SK-MEL-5 (cell line): ENCODE results near the gene ZNF544. TPM values are rescaled to one million over a fixed set of nuclear protein-coding genes. Genes with fewer than 3 reads are reported as not detected.
"Not testable (repeated sequence)": the region's sequence is repeated elsewhere in the genome, so short reads cannot be mapped to it uniquely, and the experiment has no call there.

Experiments
- DNase-seq: peaks from one replicate; pipeline ENCODE4 v3.0.0-alpha.2; 2016; ENCODE audit warnings: low read depth, low spot score
- in situ Hi-C: cut with HindIII; loops from 2 replicates; pipeline ENCODE4 v1.10.0; 2016; ENCODE audit warnings: low sequenced_read_pairs, high pct_unique_total_duplicates, low pct_unique_long_range_greater_than_20kb
- total RNA-seq: library from RNA; depleted of rRNA; stranded (reverse); fragments of >200 nt; shearing (Covaris generic); gene quantifications from 2 replicates; pipeline ENCODE4 v1.2.3, GENCODE V29; 2014

ZNF544 gene
- total RNA-seq, 1 experiment from 2014 or later = 8.3 TPM

DNA sequence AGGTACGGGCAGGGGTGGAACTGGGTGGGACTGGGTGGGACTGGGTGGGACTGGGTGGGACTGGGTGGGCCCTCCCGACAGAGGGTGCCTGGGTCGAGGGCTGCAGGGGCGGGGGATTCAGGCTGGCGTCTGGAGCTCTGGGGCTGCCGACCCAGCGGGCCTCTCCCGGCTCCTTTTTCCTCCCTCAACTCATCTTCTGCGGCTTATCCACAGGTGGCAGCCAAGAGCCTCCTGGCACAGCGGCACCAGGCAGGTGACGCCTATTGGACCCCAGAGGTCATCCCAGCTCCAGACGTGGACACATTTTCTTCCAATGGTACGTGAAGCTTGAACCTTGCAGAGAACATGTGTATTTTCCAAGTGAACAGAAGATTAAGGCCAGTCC is 533 bp downstream of the ZNF544 start:
- DNase-seq = no peak
- in situ Hi-C loops = no loop called here

DNA sequence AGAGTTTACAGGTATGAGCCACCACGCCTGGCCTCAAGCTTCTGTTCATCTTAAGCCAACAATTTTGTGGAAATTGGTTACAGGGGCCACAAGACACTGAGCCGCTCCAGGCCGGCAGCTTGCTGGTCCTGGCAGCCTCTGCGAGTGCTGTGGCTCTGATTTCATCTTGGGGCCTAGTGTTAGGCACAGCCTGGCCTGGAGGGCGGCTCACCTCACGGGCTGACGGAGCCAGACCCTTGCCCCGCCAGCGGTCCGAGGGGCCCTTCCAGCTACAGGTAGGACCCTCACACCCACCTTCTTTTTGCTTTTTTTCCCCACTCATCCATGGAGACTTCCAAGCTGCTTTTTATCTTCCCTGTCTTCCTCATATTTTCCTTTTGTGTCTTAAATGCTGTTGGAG is 8.6 kb downstream of the ZNF544 start:
- in situ Hi-C loops = no loop called here
- no peak for DNase-seq

DNA sequence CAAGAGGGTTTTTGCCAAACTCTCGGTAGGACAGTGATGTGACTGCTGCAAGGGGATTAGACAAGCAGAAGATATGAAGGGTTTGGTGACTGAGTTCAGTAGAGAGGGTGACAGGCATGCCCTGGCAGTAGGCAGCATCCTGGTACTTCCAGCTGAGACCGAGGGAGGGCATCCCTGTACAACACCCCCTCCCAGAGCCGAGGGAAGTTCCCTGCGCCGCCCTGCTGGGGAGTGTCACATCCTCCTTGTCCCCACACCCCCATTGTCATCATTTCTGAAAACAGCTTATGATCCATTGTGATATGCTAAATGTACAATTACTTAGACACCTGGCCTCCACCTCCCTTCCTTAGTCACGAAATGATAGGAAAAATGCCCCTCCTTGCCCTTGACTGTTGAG is 14.6 kb downstream of the ZNF544 start:
- in situ Hi-C loops = no loop called here

DNA sequence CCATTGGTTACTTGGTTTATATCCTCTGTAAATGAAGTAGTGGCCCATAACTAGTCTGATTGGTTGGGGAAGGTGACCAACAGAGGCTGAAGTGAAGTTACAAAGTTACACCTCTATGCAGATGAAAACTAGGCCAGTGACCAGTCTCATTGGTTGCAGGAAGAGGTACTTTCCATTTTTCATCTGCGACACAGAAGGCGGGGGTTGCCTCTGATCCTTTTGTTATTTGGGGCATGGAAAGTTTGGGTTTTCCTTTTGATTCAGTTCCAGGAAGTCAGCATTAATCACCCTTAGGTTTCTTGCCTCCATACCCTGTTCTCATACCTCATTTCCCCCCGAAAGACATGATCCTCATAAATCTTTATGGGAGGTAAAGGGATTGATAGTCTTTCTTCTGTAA is 20.2 kb downstream of the ZNF544 start:
- in situ Hi-C loops = no loop called here
- no peak for DNase-seq

More for the DNA sequence above, 14.6 kb downstream of the ZNF544 start:
- no peak for DNase-seq

DNA sequence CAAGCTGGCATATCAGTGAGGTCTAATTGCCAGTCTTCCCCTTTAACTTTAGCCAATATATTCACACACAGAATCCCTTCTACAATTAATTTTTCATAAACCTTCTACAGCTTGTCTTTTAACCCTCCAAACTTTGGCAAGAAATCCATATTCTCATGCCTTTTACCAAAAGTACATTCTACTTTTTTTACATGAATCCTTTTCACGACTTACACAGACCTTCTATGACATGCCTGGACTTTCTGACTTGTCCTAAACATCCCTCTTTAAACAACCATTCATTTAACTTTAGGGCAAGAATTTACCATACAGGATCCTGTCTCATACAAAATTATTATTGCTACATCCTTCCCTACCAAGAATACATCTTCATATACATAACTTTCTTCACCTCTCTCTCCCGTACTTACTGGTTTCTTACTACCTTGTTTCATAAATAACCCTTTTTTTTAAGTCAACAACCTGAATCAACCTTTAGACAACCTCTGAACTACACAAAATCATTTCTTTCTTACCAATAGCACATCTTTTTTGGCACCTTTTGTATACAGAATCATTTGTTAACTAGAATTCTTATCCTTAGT is 23.5 kb downstream of the ZNF544 start:
- no peak for DNase-seq
- in situ Hi-C loops = no loop called here

DNA sequence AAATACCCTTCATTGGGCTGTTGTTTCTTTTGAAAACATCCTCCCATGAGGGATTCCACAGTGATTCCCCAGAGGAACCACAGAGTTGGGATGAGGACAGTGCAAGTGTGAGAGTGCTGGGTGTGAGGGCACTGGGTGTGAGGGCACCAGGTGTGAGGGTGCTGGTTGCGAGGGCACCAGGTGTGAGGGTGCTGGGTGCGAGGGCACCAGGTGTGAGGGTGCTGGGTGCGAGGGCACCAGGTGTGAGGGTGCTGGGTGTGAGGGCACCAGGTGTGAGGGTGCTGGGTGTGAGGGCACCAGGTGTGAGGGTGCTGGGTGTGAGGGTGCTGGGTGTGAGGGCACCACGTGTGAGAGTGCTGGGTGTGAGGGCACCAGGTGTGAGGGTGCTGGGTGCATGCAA is 29.5 kb downstream of the ZNF544 start:
- in situ Hi-C loops, DNase-seq: not testable (repeated sequence)

DNA sequence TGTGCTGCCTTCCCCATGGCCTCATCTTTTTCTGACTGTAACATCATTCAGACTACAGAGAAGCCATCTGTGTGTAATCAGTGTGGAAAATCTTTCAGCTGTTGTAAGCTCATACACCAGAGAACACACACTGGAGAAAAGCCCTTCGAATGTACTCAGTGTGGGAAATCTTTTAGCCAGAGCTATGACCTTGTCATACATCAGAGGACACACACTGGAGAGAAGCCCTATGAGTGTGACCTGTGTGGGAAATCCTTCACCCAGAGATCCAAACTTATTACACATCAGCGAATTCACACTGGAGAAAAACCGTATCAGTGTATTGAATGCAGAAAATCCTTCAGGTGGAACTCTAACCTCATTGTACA is 32.9 kb downstream of the ZNF544 start:
- in situ Hi-C loops = no loop called here
- DNase-seq = no peak

DNA sequence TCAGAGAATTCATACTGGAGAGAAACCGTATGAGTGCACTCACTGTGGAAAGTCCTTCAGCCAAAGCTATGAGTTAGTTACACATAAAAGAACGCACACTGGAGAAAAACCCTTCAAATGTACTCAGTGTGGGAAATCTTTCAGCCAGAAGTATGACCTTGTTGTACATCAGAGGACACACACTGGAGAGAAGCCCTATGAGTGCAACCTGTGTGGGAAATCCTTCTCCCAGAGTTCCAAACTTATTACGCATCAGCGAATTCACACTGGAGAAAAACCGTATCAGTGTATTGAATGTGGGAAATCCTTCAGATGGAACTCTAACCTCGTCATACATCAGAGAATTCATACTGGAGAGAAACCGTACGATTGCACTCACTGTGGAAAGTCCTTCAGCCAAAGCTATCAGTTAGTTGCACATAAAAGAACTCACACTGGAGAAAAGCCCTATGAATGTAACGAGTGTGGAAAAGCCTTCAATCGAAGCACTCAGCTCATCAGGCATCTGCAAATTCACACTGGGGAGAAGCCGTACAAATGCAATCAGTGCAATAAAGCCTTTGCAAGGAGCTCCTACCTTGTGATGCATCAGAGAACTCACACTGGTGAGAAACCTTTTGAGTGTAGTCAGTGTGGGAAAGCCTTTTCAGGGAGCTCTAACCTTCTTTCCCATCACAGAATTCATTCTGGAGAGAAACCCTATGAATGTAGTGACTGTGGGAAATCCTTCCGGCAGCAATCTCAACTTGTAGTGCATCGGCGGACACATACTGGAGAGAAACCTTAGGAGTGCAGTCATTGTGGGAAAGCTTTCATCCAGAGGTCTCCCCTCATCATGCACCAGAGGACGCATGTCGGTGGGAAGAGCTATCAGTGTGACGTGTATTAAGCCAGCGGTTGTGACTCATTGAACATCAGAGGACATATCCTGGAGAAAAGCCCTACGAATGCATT is 33.5 kb downstream of the ZNF544 start:
- no peak for DNase-seq
- in situ Hi-C loops = no loop called here

DNA sequence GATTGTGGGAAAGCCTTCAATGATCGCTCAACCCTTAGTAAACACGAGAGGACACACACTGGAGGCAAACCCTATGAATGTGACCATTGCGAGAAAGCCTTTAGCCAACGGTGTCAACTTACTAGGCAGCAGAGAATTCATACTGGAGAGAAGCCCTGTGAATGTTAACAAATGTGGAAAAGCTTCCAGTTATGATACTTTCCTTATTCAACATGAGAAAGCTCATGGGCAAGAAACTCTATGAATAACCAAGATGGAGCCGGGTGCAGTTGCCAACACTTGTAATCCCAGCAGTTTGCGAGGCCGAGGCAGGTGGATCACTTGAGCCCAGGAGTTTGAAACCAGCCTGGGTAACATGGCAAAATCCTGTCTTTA is 34.2 kb downstream of the ZNF544 start:
- in situ Hi-C loops = no loop called here
- no peak for DNase-seq

DNA sequence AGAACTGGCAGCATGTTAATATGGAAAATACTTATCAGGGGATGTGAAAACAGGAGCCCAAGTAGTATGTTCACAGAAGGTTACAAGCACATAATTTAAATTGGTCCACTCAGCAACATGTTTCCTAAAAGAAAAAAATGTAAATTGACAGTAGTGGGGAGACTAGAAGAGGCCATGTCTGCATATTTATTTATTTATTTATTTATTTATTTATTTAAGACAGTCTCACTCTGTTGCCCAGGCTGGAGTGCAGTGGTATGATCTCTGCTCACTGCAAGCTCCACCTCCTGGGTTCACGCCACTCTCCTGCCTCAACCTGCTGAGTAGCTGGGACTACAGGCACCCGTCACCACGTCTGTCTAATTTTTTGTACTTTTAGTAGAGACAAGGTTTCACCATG is 36.4 kb downstream of the ZNF544 start:
- in situ Hi-C loops = no loop called here
- DNase-seq = no peak

DNA sequence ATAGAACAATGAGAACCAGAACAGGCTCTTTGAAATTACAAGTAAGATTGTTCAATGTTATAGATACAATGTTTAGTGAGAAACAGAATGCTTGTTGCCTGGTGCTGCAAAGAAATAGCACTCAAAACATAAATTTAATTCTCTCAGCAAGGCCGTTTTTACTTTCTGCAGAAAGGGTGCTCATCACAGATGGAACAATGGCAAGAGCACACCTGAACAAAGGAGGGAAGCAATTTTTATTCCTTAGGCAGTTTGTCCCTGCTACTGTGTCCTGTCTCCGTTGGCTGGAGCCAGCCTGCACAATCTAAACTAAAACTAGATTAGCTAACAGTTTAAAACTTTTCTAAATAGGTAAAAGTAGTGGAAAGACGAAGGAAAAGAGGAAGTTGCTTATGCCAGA is 39.6 kb downstream of the ZNF544 start:
- in situ Hi-C loops = no loop called here
- DNase-seq = no peak

DNA sequence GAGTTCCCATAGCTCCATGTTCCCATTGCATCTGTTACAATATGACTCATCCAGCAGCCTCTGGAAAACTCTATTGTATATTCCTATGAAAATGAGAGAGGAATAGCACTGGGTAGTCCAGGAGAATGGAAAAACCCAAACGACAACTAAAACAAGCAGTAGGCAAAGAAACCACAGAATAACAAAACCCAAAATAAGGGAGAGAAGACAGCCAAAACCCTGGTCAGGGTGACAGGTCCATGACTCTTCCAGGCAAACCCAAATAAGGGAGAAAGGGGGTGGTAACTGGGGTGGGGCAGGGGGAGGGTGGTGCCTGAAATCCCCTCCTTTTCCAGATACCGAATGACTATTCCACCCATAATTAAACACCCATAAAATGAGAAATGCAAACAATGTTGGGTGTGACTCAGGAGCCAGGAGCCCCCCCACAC is 46.1 kb downstream of the ZNF544 start:
- in situ Hi-C loops = no loop called here
- DNase-seq = no peak

DNA sequence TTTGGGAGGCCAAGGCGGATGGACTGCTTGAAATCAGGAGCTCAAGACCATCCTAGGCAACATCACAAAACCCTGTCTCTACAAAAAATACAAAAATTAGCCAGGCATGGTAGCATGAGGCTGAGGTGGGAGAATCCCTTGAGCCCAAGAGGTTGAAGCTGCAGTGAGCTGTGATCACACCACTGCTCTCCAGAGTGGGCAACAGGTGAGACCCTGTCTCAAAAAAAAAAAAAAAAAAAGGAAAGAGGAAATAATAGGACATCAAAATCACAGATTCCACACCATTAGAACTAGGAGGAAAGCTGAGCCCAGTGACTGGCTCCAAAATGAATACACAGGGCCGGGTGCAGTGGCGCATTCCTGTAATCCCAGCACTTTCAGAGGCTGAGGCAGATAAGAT is 46.9 kb downstream of the ZNF544 start:
- DNase-seq = no peak
- in situ Hi-C loops = no loop called here

DNA sequence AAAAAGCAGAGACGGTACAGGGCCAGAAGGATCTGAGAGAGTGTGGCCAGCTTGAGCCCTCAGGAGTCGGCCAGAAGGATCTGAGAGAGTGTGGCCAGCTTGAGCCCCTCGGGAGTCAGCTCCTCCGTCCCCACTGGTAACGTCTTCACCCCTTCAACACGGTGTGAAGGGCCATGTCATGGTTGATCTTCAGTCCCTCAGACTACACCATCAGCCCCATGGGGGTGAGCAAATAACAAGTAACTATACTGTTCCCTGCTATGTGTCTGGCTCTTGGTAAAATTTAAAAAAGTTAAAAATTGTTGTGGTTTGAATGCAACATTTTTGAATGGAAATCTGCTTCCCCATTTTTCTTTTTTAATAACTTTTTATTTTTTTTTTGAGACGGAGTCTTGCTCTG is 48.5 kb downstream of the ZNF544 start:
- in situ Hi-C loops = no loop called here
- DNase-seq = no peak

DNA sequence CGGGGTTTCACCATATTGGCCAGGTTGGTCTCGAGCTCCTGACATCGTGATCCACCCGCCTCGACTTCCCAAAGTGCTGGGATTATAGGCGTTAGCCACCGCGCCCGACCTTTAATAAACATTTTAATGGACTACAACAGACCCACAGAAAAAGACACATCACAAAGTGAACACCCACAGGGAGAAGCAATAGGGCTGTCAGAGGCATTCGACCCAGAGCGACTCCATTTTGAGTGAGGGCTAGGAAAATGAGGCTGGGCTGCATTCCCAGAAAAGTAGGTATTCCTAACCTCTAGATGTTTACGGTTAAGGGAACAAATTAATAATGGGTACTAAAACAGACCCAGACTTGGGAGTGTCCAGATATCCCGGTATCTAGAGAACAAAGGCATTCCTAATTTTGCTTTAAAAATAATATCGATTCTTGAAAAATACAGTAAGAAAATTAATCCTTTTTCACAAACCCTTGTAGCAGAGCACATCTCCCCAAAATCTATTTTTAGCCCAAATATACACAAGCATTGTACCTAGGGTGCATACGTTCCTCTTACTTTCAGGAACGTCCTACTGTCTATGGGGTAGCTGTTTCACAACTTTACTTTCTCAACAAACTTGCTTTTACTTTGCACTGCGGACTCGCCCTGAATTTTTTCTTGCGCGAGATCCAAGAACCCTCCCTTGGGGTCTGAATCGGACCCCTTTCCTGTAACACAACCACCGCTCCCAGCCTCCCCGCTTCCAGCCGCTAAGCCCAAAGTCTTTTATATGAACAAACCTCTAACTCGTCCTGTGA is 49.2 kb downstream of the ZNF544 start:
- in situ Hi-C loops = no loop called here

DNA sequence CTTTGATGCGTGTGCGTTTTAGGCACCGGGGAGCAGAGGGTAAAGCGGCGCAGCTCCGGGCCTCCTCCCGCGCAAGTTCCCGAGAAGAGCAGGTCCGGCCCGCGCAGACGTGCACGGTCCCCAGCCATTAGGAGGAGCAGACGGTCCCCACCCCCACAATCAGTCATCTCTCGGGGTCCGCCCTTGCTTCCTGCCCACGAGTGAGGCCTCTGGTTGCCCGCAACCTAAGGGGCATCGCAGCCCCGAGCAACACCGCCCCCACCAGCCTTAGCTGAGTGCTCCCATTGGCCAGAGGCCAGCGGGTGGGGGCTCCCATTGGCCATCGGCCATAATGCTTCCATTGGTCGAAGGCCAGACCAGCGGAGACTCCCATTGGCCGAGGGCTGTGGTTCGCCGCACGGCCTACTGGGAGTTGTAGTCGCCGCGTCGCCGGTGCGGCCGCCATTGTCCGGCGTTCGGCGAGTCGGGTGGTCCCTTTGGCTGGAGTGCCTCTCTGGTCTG is 49.9 kb downstream of the ZNF544 start, which contains the start of gene ZNF8:
Gene ZNF8, plus strand, starts transcription at position 415 of the 501 bp plus-strand sequence. CDS start 127 bp downstream, outside the sequence.
- DNase-seq = peak; percentile 97
- in situ Hi-C loops = no loop called here

More for the DNA sequence above, 49.2 kb downstream of the ZNF544 start:
- DNase-seq = no peak

DNA sequence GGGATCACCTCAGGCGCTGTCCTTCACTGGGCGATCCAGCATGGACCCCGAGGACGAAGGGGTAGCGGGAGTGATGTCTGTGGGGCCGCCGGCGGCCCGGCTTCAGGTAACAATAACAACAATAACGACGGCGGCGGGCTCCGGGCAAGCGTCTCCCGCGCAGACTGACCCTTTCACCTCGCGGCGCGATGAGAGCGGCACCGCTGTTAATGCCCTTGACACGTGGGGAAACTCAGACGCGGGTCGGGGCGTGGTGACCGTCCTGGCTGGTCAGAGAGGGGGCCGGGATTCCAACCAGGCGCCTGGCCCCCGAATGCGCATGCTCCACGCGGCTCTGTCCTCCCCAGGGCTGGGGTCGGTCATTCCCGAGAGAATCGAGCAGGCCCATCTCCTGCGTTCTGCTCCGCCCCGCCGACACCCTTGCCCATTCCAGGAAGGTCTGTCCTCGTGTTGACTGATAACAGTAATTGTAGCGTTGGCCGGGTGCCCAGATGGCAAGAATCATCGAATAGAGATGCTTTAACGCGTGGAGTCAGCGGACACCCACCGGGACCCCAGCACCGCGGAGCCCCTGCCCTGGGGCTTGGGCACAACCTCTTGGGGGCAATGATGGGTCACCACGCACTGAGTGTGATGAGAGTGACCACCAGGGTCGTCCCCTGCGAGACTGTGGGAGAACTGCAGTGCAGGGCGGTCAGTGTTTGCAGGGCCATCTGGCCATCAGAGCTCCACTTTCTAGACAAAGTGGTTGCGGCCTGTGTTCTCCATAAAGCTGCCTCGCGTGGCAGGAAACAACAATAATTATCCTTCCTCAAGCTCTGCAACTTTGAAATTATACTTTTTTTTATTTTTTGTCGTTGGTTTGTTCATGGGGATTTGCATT is 50.6 kb downstream of the ZNF544 start:
- in situ Hi-C loops = no loop called here
- peak; percentile 27 for DNase-seq
